ENCODE results near the gene PIM2.

DNA sequence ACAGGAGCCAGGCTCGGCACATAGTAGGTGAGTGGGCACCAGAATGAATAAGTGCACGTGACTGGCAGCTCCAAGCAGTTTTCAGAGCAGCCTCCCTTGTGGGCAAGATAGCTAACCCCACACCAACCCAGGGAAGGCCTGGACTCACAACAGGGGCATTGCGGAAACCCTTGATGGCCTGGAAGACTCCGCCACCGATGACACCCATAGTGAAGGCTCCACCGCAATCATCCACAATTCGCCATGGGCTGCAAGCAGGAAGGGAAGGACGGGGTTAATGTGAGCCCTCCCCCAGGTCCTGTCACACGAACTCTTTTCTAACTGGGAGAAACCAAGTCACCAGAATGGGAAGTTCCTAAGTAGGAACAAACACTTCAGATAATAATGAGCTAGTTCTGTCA, 22.2 kb downstream of the PIM2 start:
- no peak for TF ChIP-seq GATA2 (IDR thresholded peaks at IDR 0.05; ENCODE audit: low read depth, low read length)
- no peak for TF ChIP-seq GATA3 (IDR thresholded peaks at IDR 0.05; ENCODE audit: low read depth, low read length)
